Dendritic cell treated with granulocyte-macrophage colony-stimulating factor and Interleukin-4, amounts not matched to agents 40 ng/mL and 50 ng/mL, for 4 days (primary cell): ENCODE data around the gene SPATA32.

Experiments used
- H3K27ac Mint-ChIP-seq: one replicate; pipeline ENCODE4 v1.8.0; 2022; ENCODE audit warnings: mild to moderate bottlenecking, mixed read lengths
- H3K27me3 Mint-ChIP-seq: one replicate; pipeline ENCODE4 v1.8.0; 2022; ENCODE audit warnings: mild to moderate bottlenecking, mixed read lengths
- H3K36me3 Mint-ChIP-seq: one replicate; pipeline ENCODE4 v1.8.0; 2022; ENCODE audit warnings: low read depth, mixed read lengths
- H3K4me1 Mint-ChIP-seq: one replicate; pipeline ENCODE4 v1.8.0; 2022; ENCODE audit warnings: low read depth, mixed read lengths
- H3K4me3 Mint-ChIP-seq: one replicate; pipeline ENCODE4 v1.8.0; 2022; ENCODE audit warnings: mild to moderate bottlenecking, moderate library complexity, mixed read lengths
- H3K9me3 Mint-ChIP-seq: one replicate; pipeline ENCODE4 v1.8.0; 2022; ENCODE audit warnings: mixed read lengths
- intact Hi-C: fragments of 100-400 bp; cut with micrococcal nuclease; formaldehyde crosslinking; loops from one replicate; pipeline ENCODE4 v1.15.0; 2022

Gene SPATA32

DNA sequence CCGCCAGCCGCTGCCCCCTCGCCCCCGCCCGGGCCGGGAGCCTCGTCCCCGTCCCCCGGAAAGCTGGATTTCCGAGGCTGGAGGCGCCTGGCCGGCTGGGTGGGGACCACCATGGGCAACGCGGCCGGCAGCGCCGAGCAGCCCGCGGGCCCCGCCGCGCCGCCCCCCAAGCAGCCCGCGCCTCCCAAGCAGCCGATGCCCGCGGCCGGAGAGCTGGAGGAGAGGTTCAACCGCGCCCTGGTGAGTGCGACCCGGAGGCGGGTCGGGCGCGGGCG is 39.9 kb downstream of the SPATA32 start:
- no peaks in the 10 kb centered on the region for H3K9me3 Mint-ChIP-seq
- H3K27ac Mint-ChIP-seq: peak overlapping the region; percentile 97
- no peaks in the 10 kb centered on the region for H3K27me3 Mint-ChIP-seq
- peaks cover 71% of the 10 kb centered on the region for H3K36me3 Mint-ChIP-seq
- peak overlapping the region; percentile 93 for H3K4me3 Mint-ChIP-seq
- intact Hi-C loops: no loop called here
- peaks cover 64% of the 10 kb centered on the region for H3K4me1 Mint-ChIP-seq

DNA sequence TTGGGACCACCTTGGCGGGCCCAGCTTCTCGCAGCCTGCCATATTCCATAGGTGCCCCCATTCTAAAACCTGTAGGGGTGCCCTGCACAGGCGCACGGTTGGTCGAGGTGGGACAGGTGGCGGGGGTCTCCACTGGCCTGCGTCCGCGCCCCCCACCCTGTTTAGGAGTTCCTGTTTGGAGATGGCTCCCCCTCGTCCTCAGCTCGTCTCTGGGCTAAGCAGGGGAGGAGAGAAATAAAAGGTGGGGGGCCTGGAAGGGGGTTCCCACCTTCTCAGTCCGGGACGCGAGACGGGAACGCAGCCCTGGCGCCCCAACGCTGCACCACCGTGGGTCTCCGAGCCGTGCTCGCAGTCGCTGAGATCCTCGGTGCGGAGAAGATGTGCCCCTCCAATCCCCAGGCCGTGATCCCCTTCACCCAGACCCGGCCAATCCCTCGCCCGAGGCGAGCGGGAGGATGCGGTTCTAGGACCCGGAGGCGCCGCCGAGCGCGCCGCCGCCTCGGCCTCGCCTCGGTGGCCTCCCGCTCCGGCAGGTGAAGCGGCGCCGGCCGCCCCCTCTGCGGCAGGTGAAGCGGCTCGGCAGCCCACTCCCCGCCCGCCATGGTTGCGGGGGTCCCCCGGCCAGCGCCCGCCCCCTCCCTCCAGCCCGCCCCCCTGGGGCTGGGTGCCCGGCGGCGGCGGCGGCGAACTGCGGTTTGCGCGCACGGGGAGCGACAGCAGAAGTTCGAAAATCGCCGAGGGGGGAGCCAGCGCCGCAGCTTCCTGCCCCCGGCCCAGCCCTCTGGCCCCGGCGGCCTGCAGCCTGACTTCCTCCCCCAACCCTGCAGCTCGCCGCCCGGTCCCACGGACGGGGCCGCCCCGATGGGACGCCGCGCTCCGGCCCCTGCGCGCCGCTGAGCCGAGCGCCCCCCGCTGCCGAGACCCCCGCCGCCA is 40.5 kb downstream of the SPATA32 start, which contains the start of gene FMNL1:
FMNL1 (plus strand) TSS at position 805 of the 933 bp plus-strand sequence. CDS start 240 bp downstream, outside the sequence.
- peak within 1 kb of the TSS; percentile 93 for H3K4me3 Mint-ChIP-seq
- intact Hi-C loops: no loop called here

DNA sequence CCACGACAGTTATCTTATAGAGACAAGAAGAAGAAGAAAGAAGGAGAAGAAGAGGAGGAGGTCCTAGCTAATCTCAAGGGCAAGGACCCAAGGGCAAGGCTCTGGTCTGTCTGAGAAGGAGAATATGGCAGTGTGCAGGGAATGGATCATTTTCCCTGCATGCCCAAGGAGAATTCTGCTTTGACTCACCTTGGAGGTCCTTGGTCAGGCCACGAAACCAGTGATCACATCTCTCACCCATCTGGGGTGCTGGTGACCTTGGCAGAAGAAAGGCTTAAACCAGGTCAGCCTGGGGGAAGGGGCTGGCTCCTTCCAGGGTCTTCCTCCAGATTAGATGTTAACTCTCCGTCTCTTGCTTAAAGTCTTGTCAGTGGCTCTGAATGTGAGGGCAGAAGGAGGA is 41.8 kb downstream of the SPATA32 start:
- Mint-ChIP-seq H3K27ac (peak overlapping the region; percentile 26), H3K27me3 (no peaks in the 10 kb centered on the region), H3K36me3 (peaks cover 76% of the 10 kb centered on the region), H3K4me1 (peaks cover 51% of the 10 kb centered on the region), H3K9me3 (no peaks in the 10 kb centered on the region), H3K4me3 (peak overlapping the region; percentile 77)
- intact Hi-C loops: no loop called here

More for the DNA sequence above, 40.5 kb downstream of the SPATA32 start, which contains the start of gene FMNL1:
- Mint-ChIP-seq H3K9me3 (no peaks in the 10 kb centered on the region), H3K4me1 (peaks cover 59% of the 10 kb centered on the region), H3K27ac (peak within 1 kb of the TSS; percentile 97), H3K36me3 (peaks cover 71% of the 10 kb centered on the region), H3K27me3 (no peaks in the 10 kb centered on the region)

DNA sequence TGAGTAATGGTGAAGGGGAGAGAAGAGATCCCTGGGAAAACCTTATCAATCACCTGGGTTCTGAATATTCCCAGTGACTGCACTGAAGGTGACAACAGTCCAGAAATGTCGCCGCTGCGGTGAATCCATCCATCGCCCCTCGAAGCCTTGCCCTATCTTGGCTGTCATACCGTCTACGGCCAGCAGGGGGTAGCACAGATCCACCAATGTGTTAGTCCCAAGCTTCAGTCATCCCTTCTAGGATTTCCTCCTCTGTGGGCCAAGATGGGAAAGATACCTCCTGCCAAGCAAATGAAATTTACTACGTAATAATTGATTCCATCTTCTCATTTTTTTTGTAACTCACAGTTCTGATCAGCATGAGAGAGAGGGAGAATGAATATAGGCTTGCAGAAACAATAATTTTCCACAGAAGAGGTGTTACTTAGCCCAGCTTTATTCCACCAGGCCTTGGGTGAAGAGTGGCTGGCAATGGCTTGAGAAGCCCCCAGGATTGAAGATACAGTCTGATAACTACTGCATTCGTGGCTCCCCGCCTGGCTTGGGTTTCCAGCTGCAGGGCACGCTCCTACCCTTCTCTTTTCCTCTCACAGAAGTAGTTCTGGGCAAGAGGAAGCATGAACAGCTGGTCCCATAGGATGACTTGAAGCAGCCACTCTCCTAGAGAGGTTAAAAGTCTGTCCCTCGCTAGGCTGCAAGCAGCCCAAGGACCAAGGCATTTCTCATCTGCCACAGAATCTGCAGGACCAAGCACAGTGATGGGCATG is 42.8 kb downstream of the SPATA32 start:
- Mint-ChIP-seq H3K9me3 (no peaks in the 10 kb centered on the region), H3K4me3 (peak overlapping the region; percentile 77), H3K36me3 (peaks cover 85% of the 10 kb centered on the region)

More for the DNA sequence above, 42.8 kb downstream of the SPATA32 start:
- Mint-ChIP-seq H3K4me1 (peaks cover 46% of the 10 kb centered on the region), H3K27ac (no peak overlapping the region), H3K27me3 (no peaks in the 10 kb centered on the region)
- intact Hi-C loops: loop anchor here (1.0 kb wide), 2 partner anchors 16 to 166 kb away; no protein-coding TSS in a partner anchor
